ENCODE data around the gene TMEM179B.
"Not testable (repeated sequence)": the region's sequence is repeated elsewhere in the genome, so short reads cannot be mapped to it uniquely, and the experiment has no call there.

The TMEM179B gene, protein sequence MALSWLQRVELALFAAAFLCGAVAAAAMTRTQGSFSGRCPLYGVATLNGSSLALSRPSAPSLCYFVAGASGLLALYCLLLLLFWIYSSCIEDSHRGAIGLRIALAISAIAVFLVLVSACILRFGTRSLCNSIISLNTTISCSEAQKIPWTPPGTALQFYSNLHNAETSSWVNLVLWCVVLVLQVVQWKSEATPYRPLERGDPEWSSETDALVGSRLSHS

DNA sequence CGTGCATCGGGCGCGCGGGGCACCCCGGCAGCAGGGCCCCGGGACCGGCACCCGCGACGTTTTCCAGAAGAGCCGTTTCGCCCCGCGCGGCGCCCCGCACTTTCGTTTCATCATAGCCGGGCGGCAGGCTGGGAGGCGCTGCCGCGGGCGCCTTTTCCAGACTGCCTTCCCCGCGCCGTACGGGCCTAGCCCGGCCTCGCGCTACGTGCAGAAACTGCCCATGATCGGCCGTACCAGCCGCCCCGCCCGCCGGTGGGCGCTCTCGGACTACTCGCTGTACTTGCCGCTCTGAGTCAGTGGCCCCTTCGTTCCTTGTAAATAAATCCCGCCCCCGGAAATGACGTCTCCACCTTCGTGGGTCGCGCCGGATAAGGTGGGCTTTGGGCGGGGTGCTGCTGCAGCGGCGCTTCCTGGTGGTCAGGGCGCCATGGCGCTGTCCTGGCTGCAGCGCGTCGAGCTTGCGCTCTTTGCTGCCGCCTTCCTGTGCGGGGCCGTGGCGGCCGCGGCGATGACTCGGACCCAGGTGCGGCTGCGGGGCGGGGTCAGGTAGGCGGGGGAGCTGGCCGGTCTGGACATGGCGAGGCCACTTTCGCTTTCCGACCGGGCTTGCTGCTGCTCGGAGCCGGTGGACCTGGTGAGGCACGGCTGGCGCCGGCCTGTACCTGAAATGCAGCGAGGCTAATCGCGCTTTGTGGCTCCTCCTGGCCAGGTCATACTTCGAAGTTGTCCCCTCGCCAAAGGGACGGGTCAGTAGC lies at the start of gene TMEM179B:
Gene TMEM179B (plus strand): TSS at position 398 of the 755 bp plus-strand sequence. CDS start 30 bp downstream, at position 428.
- no peaks in the 10 kb centered on the region for H3K9me3 ChIP-seq (ENCODE audit: low read depth, low read length)
- peaks cover 32% of the 10 kb centered on the region for H3K36me3 ChIP-seq (ENCODE audit: insufficient read depth, low read length)
- peak within 1 kb of the TSS; percentile 92 for H3K9ac ChIP-seq (ENCODE audit: insufficient read length)
- TF ChIP-seq EZH2 (IDR thresholded peaks at IDR 0.05) (no peak), POLR2AphosphoS5 (IDR thresholded peaks at IDR 0.05; ENCODE audit: borderline replicate concordance, low read depth, low read length) (peak; percentile 99), FOXP2 (optimal IDR thresholded peaks at IDR 0.05; ENCODE audit: control extremely low read depth, extremely low read length, insufficient read depth) (no peak)
- peak; percentile 88 for DNase-seq (ENCODE audit: low read depth, low spot score)
- H3K4me3 ChIP-seq, result peak within 1 kb of the TSS; percentile 85
- H3K27ac ChIP-seq, result peak within 1 kb of the TSS; percentile 89

DNA sequence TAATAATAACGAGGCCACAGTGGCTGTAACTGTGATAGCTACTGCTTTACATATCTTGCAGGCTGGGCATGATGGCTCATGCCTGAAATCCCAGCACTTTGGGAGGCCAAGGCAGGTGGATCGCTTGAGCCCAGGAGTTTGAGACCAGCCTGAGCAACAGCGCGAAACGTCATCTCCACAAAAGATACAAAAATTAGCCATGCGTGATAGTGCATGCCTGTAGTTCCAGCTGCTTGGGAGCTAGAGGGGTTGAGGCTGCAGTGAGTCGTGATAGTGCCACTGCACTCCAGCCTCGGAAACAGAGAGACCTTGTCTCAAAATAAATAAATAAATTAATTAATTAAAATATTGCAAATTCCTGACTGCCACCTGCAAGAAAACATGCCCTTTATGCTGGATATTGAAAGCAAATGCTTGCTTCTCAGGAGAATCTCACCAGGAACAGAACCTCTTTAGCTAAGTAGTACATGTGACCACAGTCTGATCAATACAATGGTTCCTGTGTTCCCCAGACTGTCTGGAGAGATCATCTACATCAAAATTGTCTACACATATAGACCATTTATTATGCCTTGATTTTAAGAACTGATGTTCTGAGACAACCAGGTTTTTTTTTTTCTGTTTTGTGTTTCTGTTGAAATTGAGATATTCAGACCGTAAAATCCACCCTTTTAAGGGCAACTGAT lies 39.6 kb upstream of the TMEM179B start:
- no peak overlapping the region for H3K4me3 ChIP-seq
- no peak overlapping the region for H3K9ac ChIP-seq (ENCODE audit: insufficient read length)
- H3K36me3 ChIP-seq (ENCODE audit: insufficient read depth, low read length), result peaks cover 4% of the 10 kb centered on the region; the same call in 1 of the 2 replicates
- H3K9me3 ChIP-seq (ENCODE audit: low read depth, low read length), result no peaks in the 10 kb centered on the region
- DNase-seq (ENCODE audit: low read depth, low spot score), result no peak
- H3K27ac ChIP-seq, result peak overlapping the region; percentile 77
- TF ChIP-seq EZH2 (IDR thresholded peaks at IDR 0.05), result no peak
- no peak for TF ChIP-seq FOXP2 (optimal IDR thresholded peaks at IDR 0.05; ENCODE audit: control extremely low read depth, extremely low read length, insufficient read depth)
- TF ChIP-seq POLR2AphosphoS5 (IDR thresholded peaks at IDR 0.05; ENCODE audit: borderline replicate concordance, low read depth, low read length), result no peak

DNA sequence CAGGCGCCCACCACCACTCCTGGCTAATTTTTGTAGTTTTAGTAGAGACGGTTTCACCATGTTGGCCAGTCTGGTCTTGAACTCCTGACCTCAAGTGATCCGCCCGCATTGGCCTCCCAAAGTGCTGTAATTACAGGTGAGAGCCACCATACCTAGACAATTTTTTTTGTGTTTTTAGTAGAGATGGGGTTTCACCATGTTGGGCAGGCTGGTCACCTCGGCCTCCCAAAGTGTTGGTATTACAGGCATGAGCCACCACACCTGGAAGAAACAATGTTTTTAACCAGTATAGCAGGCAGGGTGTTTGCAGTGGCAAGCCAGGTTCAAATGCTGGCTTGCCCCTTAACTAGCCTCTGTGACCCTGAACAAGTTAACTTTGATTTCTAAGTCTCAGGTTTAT lies 37.3 kb upstream of the TMEM179B start:
- H3K27ac ChIP-seq; H3K9ac ChIP-seq (ENCODE audit: insufficient read length); DNase-seq (ENCODE audit: low read depth, low spot score); H3K36me3 ChIP-seq (ENCODE audit: insufficient read depth, low read length); H3K4me3 ChIP-seq; H3K9me3 ChIP-seq (ENCODE audit: low read depth, low read length): not testable (repeated sequence)

DNA sequence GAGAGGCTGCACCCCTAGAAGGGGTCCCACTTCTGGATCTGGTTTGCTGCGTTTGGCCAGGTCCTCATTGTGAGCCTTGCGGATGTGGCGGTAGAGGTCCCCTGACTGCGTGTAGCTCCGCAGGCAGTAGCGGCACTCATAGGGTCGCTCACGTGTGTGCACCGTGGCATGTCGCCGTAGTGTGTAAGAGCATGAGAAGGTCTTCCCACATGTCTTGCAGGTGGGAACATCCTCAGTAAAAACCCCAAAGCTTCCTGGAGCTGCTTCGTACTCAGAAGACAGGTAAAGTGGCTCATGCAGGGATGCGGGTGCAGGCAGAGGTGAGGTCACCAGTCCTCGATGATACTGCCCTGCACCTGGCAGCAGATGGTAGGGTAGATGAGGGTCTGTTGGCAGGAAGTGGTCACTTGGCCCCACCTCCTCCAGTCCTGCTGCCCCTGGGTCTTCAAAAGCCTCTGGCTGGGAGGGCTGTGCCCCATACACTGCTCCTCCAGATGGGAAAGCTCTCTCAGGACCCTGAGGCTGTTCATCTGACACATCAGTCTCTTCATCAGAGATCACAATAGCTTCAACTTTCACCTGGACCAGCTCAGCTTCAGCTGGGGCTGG lies 34.9 kb upstream of the TMEM179B start:
- H3K9ac ChIP-seq (ENCODE audit: insufficient read length), result no peak overlapping the region
- no peak overlapping the region for H3K27ac ChIP-seq
- H3K36me3 ChIP-seq (ENCODE audit: insufficient read depth, low read length), result peaks cover 4% of the 10 kb centered on the region; the same call in 1 of the 2 replicates
- H3K4me3 ChIP-seq, result no peak overlapping the region
- H3K9me3 ChIP-seq (ENCODE audit: low read depth, low read length), result no peaks in the 10 kb centered on the region
- TF ChIP-seq FOXP2 (optimal IDR thresholded peaks at IDR 0.05; ENCODE audit: control extremely low read depth, extremely low read length, insufficient read depth) (no peak), EZH2 (IDR thresholded peaks at IDR 0.05) (no peak), POLR2AphosphoS5 (IDR thresholded peaks at IDR 0.05; ENCODE audit: borderline replicate concordance, low read depth, low read length) (no peak)
- no peak for DNase-seq (ENCODE audit: low read depth, low spot score)

DNA sequence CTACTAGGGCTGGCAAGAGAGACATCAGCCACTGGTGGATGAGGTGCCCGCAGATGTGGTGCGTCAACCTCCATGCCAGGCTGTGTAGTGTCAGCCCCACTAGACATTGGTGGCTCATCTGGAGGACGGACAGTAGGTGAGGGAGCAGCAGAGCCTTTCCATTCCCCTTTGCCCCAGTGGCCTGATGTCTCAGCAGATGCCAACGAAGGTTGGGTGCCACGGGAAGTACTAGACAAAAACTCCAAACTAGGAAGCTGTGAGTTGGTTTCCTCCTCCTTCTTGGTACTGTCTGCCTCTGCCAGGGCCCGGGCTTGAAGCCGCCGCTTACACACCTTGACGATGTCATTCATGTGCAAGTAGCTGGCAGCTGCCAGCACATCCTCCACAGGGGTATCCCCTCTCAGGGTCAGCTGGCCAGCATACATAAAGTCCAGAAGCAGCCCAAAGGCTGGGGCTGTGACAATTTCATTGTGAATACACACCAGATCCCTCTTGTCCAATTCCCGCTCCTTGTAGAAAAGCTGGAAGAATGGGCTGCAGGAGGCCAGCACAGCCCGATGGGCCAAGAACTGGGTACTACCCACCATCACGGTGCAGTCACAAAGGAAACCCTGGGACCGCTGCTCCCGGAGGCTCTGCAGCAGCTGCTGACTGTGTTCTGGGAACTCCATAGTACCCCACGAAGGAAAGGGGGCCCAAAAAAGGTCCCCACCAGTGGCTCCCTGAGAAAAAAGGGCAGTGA lies 34.0 kb upstream of the TMEM179B start:
- Histone ChIP-seq H3K4me3 (peak overlapping the region; percentile 100), H3K36me3 (ENCODE audit: insufficient read depth, low read length) (peaks cover 4% of the 10 kb centered on the region; the same call in 1 of the 2 replicates), H3K27ac (peak overlapping the region; percentile 96), H3K9ac (ENCODE audit: insufficient read length) (peak overlapping the region; percentile 91), H3K9me3 (ENCODE audit: low read depth, low read length) (no peaks in the 10 kb centered on the region)
- DNase-seq (ENCODE audit: low read depth, low spot score), result no peak
- no peak for TF ChIP-seq FOXP2 (optimal IDR thresholded peaks at IDR 0.05; ENCODE audit: control extremely low read depth, extremely low read length, insufficient read depth)
- no peak for TF ChIP-seq EZH2 (IDR thresholded peaks at IDR 0.05)
- TF ChIP-seq POLR2AphosphoS5 (IDR thresholded peaks at IDR 0.05; ENCODE audit: borderline replicate concordance, low read depth, low read length), result no peak

DNA sequence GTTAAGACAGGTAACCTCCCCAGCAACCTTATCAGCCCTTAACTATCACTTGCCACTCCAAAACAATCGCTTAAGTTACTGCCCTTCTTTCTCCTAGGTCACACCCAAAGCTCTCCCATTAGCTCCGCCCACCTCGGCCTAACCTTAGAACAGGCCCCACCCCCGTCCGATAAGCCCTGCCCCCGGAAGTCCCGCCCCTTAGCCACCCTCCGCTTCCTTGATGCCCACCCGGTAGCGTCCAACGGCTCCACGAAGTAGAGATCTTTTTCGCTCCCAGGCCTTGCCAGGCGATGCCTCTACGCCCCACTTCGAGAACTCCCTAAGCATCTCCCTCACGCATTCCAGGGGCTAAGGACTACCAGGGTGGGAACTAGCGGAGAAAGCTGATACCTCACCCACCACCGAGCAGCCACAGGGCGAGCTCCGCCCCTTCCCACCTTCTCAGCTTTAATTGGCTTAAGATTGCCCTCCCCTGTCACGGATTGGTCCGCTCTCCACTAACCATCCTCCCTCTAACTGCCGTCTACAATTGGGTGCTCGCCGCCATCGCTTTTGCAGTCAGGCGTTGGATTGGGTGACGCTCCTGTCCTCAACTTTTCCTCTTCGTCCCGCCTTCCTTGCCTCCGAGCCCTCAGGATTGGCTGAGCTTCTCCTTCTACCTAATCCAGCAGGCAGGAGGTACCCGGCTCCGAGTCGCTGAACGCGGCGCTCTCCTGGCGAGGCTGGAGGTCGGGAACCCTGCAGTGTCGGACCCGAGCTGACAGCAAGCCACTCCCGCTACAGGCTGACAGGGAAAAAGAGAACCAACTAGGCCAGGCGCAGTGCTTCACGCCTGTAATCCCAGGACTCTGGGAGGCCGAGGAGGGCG lies 33.2 kb upstream of the TMEM179B start, which contains the start of gene ZBTB3:
Gene ZBTB3 (minus strand): TSS at position 425 of the 868 bp plus-strand sequence. CDS start 496 bp downstream, outside the sequence.
- H3K9ac ChIP-seq (ENCODE audit: insufficient read length), result peak within 1 kb of the TSS; percentile 91
- peaks cover 4% of the 10 kb centered on the region; the same call in 1 of the 2 replicates for H3K36me3 ChIP-seq (ENCODE audit: insufficient read depth, low read length)
- peak within 1 kb of the TSS; percentile 96 for H3K27ac ChIP-seq
- DNase-seq (ENCODE audit: low read depth, low spot score), result peak; percentile 97
- no peak for TF ChIP-seq EZH2 (IDR thresholded peaks at IDR 0.05)
- peak; percentile 29 for TF ChIP-seq FOXP2 (optimal IDR thresholded peaks at IDR 0.05; ENCODE audit: control extremely low read depth, extremely low read length, insufficient read depth)
- TF ChIP-seq POLR2AphosphoS5 (IDR thresholded peaks at IDR 0.05; ENCODE audit: borderline replicate concordance, low read depth, low read length), result peak; percentile 84
- H3K4me3 ChIP-seq, result peak within 1 kb of the TSS; percentile 100
- no peaks in the 10 kb centered on the region for H3K9me3 ChIP-seq (ENCODE audit: low read depth, low read length)

DNA sequence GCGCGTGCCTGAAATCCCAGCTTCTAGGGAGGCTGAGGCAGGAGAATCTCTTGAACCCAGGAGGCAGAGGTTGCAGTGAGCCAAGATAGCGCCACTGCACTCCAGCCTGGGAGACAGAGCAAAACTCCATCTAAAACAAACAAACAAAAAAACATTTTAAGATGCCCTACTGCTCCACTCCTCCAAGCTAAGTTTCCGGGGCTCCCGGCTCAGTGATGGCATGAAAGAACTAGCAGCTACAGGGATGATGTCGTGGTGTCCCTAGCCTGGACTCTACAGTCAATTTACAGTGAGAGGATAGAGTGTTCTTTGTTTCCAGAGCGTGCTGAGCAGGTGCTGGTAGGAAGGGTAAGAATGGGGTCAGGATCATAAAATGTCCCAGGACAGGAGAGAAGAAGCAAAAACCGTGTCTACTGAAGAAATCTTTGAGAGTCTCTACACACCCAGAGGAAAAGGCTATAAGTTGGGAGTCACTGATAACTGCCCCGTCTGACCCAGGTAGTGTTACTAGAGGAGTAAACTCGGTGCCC lies 32.1 kb upstream of the TMEM179B start:
- H3K9me3 ChIP-seq (ENCODE audit: low read depth, low read length), result no peaks in the 10 kb centered on the region
- H3K36me3 ChIP-seq (ENCODE audit: insufficient read depth, low read length), result peaks cover 4% of the 10 kb centered on the region; the same call in 1 of the 2 replicates
- no peak overlapping the region for H3K9ac ChIP-seq (ENCODE audit: insufficient read length)
- TF ChIP-seq EZH2 (IDR thresholded peaks at IDR 0.05) (no peak), FOXP2 (optimal IDR thresholded peaks at IDR 0.05; ENCODE audit: control extremely low read depth, extremely low read length, insufficient read depth) (no peak), POLR2AphosphoS5 (IDR thresholded peaks at IDR 0.05; ENCODE audit: borderline replicate concordance, low read depth, low read length) (no peak)
- no peak for DNase-seq (ENCODE audit: low read depth, low spot score)
- H3K4me3 ChIP-seq, result no peak overlapping the region
- no peak overlapping the region for H3K27ac ChIP-seq

Measured in SK-N-MC (cell line).